Kidney epithelial cell (primary cell): ENCODE results near the gene SLC47A2. TPM values are rescaled to one million over a fixed set of nuclear protein-coding genes. Genes with fewer than 3 reads are reported as not detected.
"Not testable (repeated sequence)": the region's sequence is repeated elsewhere in the genome, so short reads cannot be mapped to it uniquely, and the experiment has no call there.

Source experiments
- DNase-seq: peaks from one replicate; pipeline ENCODE4 v3.0.0-alpha.2; 2010; ENCODE audit warnings: low read depth
- H3K27me3 ChIP-seq: 2 replicates; pipeline ENCODE4 v1.6.0; 2011; ENCODE audit warnings: low read length; ENCODE audit not compliant: control insufficient read depth, insufficient read depth
- H3K36me3 ChIP-seq: 2 replicates; pipeline ENCODE4 v1.5.1; 2011; ENCODE audit warnings: low read length; ENCODE audit not compliant: control insufficient read depth, insufficient read depth
- H3K4me3 ChIP-seq: 2 replicates; pipeline ENCODE4 v1.5.1; 2011; ENCODE audit warnings: low read depth, mild to moderate bottlenecking, control low read depth, low read length
- total RNA-seq: library from RNA; depleted of rRNA; stranded (reverse); fragments of >200 nt; gene quantifications from 2 replicates; pipeline ENCODE4 v1.2.3, GENCODE V29; 2015
- TF ChIP-seq, protein P1 (sequence below): IDR thresholded peaks from 2 replicates; pipeline ENCODE4 v1.5.1; 2011; ENCODE audit warnings: mild to moderate bottlenecking, moderate library complexity, low read length, control low read depth, inconsistent platforms; ENCODE audit not compliant: insufficient read depth, poor library complexity, severe bottlenecking

The SLC47A2 gene
- total RNA-seq, 1 donor from 2014 or later, result not detected

DNA sequence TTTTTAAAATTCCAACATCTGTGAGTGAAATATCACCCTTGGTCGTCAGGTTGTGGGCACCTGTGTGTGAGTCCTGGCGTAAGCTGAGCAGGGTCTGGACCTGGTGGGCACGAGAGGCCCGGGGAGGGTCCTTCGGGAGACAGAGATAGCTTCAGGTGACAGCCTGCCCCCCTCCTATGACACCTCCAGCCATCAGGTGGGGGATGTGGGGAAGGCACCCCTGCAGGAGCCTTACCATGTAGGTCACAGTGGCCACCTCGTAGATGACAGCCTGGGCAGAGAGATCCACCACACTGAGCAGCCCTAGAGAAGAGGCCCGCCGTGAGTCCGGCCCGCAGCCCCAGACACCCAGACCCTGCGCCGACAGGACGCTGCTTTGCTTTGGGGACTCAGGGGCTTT, 11.2 kb downstream of the SLC47A2 start:
- H3K27me3 ChIP-seq, result peaks cover 4% of the 10 kb centered on the region
- no peak for DNase-seq
- TF ChIP-seq, protein P1, sequence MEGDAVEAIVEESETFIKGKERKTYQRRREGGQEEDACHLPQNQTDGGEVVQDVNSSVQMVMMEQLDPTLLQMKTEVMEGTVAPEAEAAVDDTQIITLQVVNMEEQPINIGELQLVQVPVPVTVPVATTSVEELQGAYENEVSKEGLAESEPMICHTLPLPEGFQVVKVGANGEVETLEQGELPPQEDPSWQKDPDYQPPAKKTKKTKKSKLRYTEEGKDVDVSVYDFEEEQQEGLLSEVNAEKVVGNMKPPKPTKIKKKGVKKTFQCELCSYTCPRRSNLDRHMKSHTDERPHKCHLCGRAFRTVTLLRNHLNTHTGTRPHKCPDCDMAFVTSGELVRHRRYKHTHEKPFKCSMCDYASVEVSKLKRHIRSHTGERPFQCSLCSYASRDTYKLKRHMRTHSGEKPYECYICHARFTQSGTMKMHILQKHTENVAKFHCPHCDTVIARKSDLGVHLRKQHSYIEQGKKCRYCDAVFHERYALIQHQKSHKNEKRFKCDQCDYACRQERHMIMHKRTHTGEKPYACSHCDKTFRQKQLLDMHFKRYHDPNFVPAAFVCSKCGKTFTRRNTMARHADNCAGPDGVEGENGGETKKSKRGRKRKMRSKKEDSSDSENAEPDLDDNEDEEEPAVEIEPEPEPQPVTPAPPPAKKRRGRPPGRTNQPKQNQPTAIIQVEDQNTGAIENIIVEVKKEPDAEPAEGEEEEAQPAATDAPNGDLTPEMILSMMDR, result no peak

DNA sequence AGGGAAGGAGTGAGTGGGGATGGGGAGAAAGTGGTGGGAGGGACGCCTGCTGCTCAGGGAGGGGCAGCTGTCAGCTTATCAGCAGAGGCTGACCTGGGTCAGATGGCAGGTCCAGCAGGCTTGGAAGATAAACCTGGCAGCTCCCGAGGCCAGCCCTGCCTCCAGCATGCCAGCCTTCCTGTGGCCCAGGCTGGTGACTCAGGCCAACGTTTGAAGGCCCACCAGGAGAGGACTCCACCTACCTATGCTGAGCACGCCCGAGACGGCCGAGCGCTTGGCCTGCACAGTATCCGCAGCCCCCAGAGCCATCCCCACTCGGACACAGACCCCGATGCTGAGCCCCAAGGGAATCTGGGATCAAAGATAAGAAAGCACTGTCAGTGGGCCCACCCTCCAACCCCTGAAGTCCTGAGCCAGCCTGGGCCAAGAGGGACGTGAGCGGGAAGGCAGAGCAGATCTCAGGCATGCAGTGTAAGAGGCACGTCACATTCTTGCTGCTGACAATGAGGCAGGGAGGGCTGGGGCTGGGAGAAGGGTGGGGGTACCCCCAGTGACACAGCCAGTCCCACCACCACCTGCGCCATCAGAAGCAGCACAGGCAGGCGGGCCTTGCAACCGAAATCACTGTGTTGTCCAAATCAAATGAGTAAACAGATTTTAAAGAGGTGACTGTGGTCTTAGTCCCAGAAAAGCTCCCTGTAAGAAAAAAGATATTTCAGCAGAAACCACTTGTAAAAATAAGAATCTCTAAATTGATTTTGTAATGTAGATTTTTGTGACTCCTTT, 12.4 kb downstream of the SLC47A2 start:
- TF ChIP-seq, protein P1, result no peak
- H3K4me3 ChIP-seq, result no peak overlapping the region
- no peaks in the 10 kb centered on the region for H3K36me3 ChIP-seq
- DNase-seq, result no peak
- peaks cover 4% of the 10 kb centered on the region for H3K27me3 ChIP-seq

More for the DNA sequence above, 11.2 kb downstream of the SLC47A2 start:
- no peak overlapping the region for H3K4me3 ChIP-seq
- H3K36me3 ChIP-seq, result no peaks in the 10 kb centered on the region

DNA sequence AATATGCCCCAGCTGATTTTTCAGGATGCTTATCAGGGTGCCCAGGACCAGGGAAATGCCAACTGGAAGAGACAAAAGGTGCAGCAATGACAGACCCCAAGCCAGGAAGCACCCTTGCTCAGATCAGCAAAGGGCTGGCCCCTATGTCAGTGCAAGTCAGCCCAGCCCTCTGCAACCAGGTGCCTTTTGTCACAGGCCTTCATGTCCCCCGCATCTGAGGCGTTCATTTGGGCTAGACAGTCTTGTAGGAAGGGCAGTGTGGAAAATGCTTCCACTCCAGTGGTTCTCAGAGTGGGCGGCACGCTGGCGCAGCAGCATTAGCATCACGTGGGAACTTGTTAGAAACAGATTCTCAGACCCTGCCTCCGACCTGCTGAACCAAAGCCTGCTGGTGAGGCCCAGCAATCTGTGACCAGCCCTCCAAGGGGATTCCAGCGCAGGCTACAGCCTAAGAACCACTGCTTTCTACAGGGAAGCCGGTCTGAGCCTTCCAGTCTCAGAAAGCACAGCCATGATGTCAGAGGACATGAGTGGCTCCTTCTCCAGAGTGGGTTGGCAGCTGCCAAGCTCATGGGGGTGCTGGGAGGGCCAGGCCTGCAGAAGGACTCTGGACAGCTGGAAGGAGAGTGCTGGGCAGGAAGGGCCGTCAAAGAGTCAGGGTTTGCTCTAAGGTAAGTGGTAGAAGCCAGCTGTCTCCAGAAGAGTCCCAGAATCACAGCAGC, 13.1 kb downstream of the SLC47A2 start:
- no peak for DNase-seq
- TF ChIP-seq, protein P1, result no peak
- Histone ChIP-seq H3K36me3 (no peaks in the 10 kb centered on the region), H3K4me3 (no peak overlapping the region), H3K27me3 (peaks cover 4% of the 10 kb centered on the region)

DNA sequence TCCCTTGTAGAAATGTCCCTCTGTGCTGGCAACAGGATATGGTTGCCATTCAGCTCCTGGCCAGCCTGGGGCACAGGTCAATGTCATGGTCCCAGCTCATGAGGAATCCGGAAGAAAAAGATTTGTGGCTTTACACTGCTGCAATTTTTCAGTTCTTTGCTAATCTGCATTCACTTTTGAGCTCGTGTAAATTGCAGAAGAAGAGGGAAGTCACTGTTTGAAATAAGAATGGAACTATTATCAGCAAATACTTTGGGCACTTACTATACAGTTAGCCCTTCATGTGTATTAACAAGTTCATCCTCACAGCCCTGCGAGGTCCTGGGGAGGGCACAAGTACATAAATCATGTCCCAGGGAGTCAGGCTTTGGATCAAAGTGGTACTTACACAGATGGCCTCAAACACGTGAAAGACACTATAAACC, 14.2 kb downstream of the SLC47A2 start:
- TF ChIP-seq, protein P1, result no peak
- no peak for DNase-seq

DNA sequence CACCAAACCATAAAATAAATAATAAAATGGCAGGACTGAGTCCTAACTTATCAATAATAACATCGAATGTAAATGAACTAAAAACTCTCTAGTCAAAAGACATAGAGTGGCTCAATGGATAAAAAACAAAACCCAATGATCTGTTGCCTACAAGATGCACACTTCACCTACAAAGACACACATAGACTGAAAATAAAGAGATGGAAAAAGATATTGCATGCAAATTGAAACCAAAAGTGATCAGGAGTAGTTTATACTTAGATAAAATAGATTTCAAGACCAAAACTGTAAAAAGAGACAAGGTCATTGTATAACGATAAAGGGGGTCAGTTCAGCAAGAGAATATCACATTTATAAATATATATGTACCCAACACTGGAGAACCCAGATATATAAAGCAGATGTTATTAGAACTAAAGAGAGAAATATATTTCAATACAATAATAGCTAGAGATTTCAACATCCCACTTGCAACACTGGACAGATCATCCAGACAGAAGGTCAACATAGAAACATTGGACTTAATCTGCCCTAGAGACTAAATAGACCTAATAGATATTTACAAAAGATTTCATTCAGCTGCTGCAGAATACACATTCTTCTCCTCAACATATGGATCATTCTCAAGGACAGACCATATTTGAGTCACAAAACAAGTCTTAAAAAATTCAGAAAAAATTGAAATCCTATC, 29.8 kb downstream of the SLC47A2 start:
- TF ChIP-seq, protein P1, result no peak
- H3K36me3 ChIP-seq, result no peaks in the 10 kb centered on the region
- no peaks in the 10 kb centered on the region for H3K27me3 ChIP-seq
- no peak overlapping the region for H3K4me3 ChIP-seq
- DNase-seq, result no peak

More for the DNA sequence above, 14.2 kb downstream of the SLC47A2 start:
- H3K27me3 ChIP-seq, result no peaks in the 10 kb centered on the region
- no peaks in the 10 kb centered on the region for H3K36me3 ChIP-seq
- no peak overlapping the region for H3K4me3 ChIP-seq

DNA sequence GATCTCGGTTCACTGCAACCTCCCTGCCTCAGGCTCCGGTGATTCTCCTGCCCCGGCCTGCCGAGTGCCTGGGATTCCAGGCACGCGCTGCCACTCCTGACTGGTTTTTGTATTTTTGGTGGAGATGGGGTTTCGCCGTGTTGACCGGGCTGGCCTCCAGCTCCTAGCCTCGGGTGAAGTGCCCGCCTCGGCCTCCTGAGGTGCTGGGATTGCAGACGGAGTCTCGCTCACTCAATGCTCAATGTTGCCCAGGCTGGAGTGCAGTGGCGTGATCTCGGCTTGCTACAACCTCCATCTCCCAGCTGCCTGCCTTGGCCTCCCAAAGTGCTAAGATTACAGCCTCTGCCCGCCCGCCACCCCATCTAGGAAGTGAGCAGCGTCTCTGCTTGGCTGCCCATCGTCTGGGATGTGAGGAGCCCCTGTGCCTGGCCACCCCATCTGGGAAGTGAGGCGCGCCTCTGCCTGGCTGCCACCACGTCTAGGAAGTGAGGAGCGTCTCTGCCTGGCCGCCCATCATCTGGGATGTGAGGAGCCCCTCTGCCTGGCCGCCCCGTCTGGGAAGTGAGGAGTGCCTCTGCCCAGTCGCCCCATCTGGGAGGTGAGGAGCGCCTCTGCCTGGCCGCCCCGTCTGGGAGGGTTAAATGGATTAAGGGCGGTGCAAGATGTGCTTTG, 31.3 kb downstream of the SLC47A2 start:
- not testable (repeated sequence) for DNase-seq, H3K4me3 ChIP-seq, H3K36me3 ChIP-seq, H3K27me3 ChIP-seq
